OCI-LY1 (cell line): ENCODE results near the gene GPR183.

Experiments used
- CTCF ChIP-seq: fragments of 200-600 bp; sonication (generic), shearing (Covaris generic); IDR thresholded peaks from 2 replicates; pipeline ENCODE4 v1.5.1; 2017; ENCODE audit warnings: mild to moderate bottlenecking, antibody characterized with exemption, low read length, moderate library complexity, mixed read lengths
- EZH2 ChIP-seq: fragments of 200-600 bp; sonication (generic), shearing (Covaris generic); IDR thresholded peaks from 2 replicates; pipeline ENCODE4 v1.8.0; 2017; ENCODE audit warnings: borderline replicate concordance, mixed run types, mild to moderate bottlenecking, antibody characterized with exemption, low read length, moderate library complexity, mixed read lengths

DNA sequence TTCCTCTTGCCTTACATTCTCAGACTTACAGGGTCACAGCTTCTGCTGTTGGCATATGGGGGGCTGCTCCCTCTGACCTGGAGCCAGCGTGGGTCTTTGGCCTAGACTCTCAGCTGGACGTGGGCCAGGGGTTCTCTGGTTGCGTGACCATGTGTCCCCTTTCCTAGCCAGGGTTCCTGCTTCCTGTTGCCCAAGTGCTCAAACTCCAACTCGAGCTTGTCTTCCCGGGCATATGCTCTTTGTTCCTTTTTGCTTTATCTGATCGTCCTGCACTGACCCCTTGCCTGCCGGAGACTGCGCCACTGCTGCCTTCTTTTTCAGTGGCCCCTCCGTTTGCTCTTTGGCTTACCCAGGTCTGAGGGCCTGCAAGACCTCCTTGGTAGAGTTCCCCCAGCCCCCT is 25.3 kb upstream of the GPR183 start:
- no peak for TF ChIP-seq EZH2
- TF ChIP-seq CTCF: no peak
